Gastroesophageal sphincter (tissue), 4 donors: ENCODE data around the gene LRIG3. TPM values are rescaled to one million over a fixed set of nuclear protein-coding genes. Genes with fewer than 3 reads are reported as not detected.

Experiments used
- ATAC-seq: fragments of 150-250 bp; one replicate; pipeline ENCODE4 v1.9.1; 2016; ENCODE audit warnings: mild to moderate bottlenecking, moderate library complexity
- H3K27ac ChIP-seq, 4 donors: fragments of 200-600 bp; sonication (generic) in 3 of 4; 1 replicate in 3 of 4; 2 replicates in 1 of 4; pipeline ENCODE4 v1.5.1; 2016 to 2019
- H3K27me3 ChIP-seq: fragments of 200-600 bp; sonication (generic); one replicate; pipeline ENCODE4 v1.5.1; 2019
- H3K36me3 ChIP-seq, 2 donors: fragments of 200-600 bp; sonication (generic); one replicate each; pipeline ENCODE4 v1.5.1; 2019; ENCODE audit warnings: control low read depth in 1 of 2
- H3K4me1 ChIP-seq, 3 donors: fragments of 200-600 bp; sonication (generic); 1 replicate in 2 of 3; 2 replicates in 1 of 3; pipeline ENCODE4 v1.5.1; 2016 to 2019; ENCODE audit warnings: control low read depth in 2 of 3
- H3K4me3 ChIP-seq, 2 donors: fragments of 200-600 bp; sonication (generic); one replicate each; pipeline ENCODE4 v1.5.1; 2019; ENCODE audit warnings: mild to moderate bottlenecking in 1 of 2, moderate library complexity in 1 of 2
- H3K9me3 ChIP-seq, 3 donors: fragments of 200-600 bp; sonication (generic); one replicate each; pipeline ENCODE4 v1.5.1; 2017 to 2019; ENCODE audit warnings: control low read depth in 2 of 3
- CTCF ChIP-seq, 4 experiments: fragments of 200-600 bp in 2 of 4; fragments of 450-650 bp in 2 of 4; sonication (generic) in 1 of 4; IDR thresholded peaks; one replicate each; pipeline ENCODE4 v1.5.1; 2017 to 2019; ENCODE audit warnings: antibody characterized with exemption in 4 of 4, mild to moderate bottlenecking in 2 of 4, moderate library complexity in 2 of 4
- EP300 ChIP-seq: sonication (generic); formaldehyde crosslinking; IDR thresholded peaks from one replicate; pipeline ENCODE4 v1.6.1; 2017; ENCODE audit warnings: antibody characterized with exemption, mild to moderate bottlenecking
- POLR2A ChIP-seq, 2 donors: fragments of 450-650 bp; IDR thresholded peaks; one replicate each; pipeline ENCODE4 v1.6.1; 2017; ENCODE audit warnings: antibody characterized with exemption in 2 of 2, mild to moderate bottlenecking in 2 of 2, moderate library complexity in 1 of 2
- POLR2AphosphoS5 ChIP-seq: sonication (generic); formaldehyde crosslinking; IDR thresholded peaks from one replicate; pipeline ENCODE4 v1.6.1; 2017; ENCODE audit warnings: antibody characterized with exemption
- WGBS, 2 donors: methylation state at CpG; one replicate each; pipeline ENCODE4 v1.1.5; 2018; ENCODE audit warnings: low coverage in 1 of 2; 5-methylcytosine and 5-hydroxymethylcytosine counted together
- total RNA-seq, 4 donors: library from RNA; depleted of rRNA; stranded (reverse); fragments of >200 nt; gene quantifications; one replicate each; pipeline ENCODE4 v1.1.0, GENCODE V29; 2016

The LRIG3 gene
- total RNA-seq, 4 donors from 2014 or later, result 52.7 to 170 (median 93.3) TPM

- no peak for ATAC-seq
- H3K4me1 ChIP-seq, result peaks cover 0 to 9% (median 4%) of the 10 kb centered on the region in 3 donors
- H3K36me3 ChIP-seq, result no peaks in the 10 kb centered on the region
- no peak overlapping the region for H3K27ac ChIP-seq
- H3K9me3 ChIP-seq, result no peaks in the 10 kb centered on the region
- no peak overlapping the region for H3K4me3 ChIP-seq
- 17% methylated on average over 1 of the region's 1 CpG; no CpG with 5 or more reads in 1 of the 2 donors for WGBS, 2 donors
- no peak for TF ChIP-seq CTCF (IDR thresholded peaks at IDR 0.05)
- no peak for TF ChIP-seq EP300
- TF ChIP-seq POLR2AphosphoS5, result no peak
- TF ChIP-seq POLR2A (IDR thresholded peaks at IDR 0.05), result no peak
- H3K27me3 ChIP-seq, result no peaks in the 10 kb centered on the region
Observed at GRCh38 chr12:58925111-58925611, 4.9 kb upstream of the LRIG3 start.

- H3K27me3 ChIP-seq, result no peaks in the 10 kb centered on the region
- no peak overlapping the region for H3K27ac ChIP-seq
- no peaks in the 10 kb centered on the region for H3K36me3 ChIP-seq
- ATAC-seq, result no peak
- TF ChIP-seq CTCF (IDR thresholded peaks at IDR 0.05), result no peak
- no peak for TF ChIP-seq POLR2A (IDR thresholded peaks at IDR 0.05)
- no peak for TF ChIP-seq EP300
- no peak for TF ChIP-seq POLR2AphosphoS5
- peaks cover 0 to 9% (median 4%) of the 10 kb centered on the region in 3 donors for H3K4me1 ChIP-seq
- WGBS, 2 donors, result 88 to 100% methylated on average over 1 of the region's 1 CpG
- no peaks in the 10 kb centered on the region for H3K9me3 ChIP-seq
- no peak overlapping the region for H3K4me3 ChIP-seq
Observed at GRCh38 chr12:58924652-58925051, 4.3 kb upstream of the LRIG3 start.

- H3K9me3 ChIP-seq, result no peaks in the 10 kb centered on the region
- 79 to 80% methylated on average over 4 of the region's 4 CpGs for WGBS, 2 donors
- no peak for ATAC-seq
- H3K27me3 ChIP-seq, result no peaks in the 10 kb centered on the region
- H3K4me3 ChIP-seq, result no peak overlapping the region
- no peak overlapping the region for H3K27ac ChIP-seq
- H3K36me3 ChIP-seq, result no peaks in the 10 kb centered on the region
- no peak for TF ChIP-seq POLR2AphosphoS5
- peaks cover 0 to 9% (median 4%) of the 10 kb centered on the region in 3 donors for H3K4me1 ChIP-seq
Observed at GRCh38 chr12:58923781-58924180, 3.5 kb upstream of the LRIG3 start.

GRCh38 chr12:58922849-58923248, 2.5 kb upstream of the LRIG3 start:
- TF ChIP-seq EP300 (no peak), POLR2AphosphoS5 (no peak), POLR2A (IDR thresholded peaks at IDR 0.05) (no peak), CTCF (IDR thresholded peaks at IDR 0.05) (no peak)

GRCh38 chr12:58920961-58921861, 907 bp upstream of the LRIG3 start:
- Histone ChIP-seq H3K36me3 (no peaks in the 10 kb centered on the region), H3K4me1 (peaks cover 0 to 19% (median 4%) of the 10 kb centered on the region in 3 donors), H3K27ac (peak overlapping the region; percentile 93 to 99 (median 97)), H3K9me3 (no peaks in the 10 kb centered on the region), H3K27me3 (no peaks in the 10 kb centered on the region), H3K4me3 (peak overlapping the region; percentile 81 to 83)
- TF ChIP-seq POLR2A (IDR thresholded peaks at IDR 0.05), result no peak
- TF ChIP-seq CTCF (IDR thresholded peaks at IDR 0.05), result no peak
- TF ChIP-seq EP300, result no peak
- TF ChIP-seq POLR2AphosphoS5, result no peak
- no peak for ATAC-seq
- WGBS, 2 donors, result 49 to 52% methylated on average over 15 of the region's 15 CpGs

More at GRCh38 chr12:58922849-58923248, 2.5 kb upstream of the LRIG3 start:
- Histone ChIP-seq H3K27ac (no peak overlapping the region), H3K27me3 (no peaks in the 10 kb centered on the region), H3K4me3 (no peak overlapping the region), H3K36me3 (no peaks in the 10 kb centered on the region), H3K9me3 (no peaks in the 10 kb centered on the region), H3K4me1 (peaks cover 0 to 9% (median 4%) of the 10 kb centered on the region in 3 donors)
- ATAC-seq, result no peak
